Sigmoid colon (tissue), 4 donors: Measurements from ENCODE around the gene PPFIBP2.

ENCODE experiments used
- CTCF ChIP-seq, 4 experiments: fragments of 450-650 bp in 3 of 4; fragments of 200-600 bp in 1 of 4; IDR thresholded peaks; one replicate each; pipeline ENCODE4 v1.5.1; 2016 to 2019; ENCODE audit warnings: antibody characterized with exemption in 4 of 4, mild to moderate bottlenecking in 3 of 4, moderate library complexity in 2 of 4
- POLR2A ChIP-seq, 2 donors: fragments of 450-650 bp; IDR thresholded peaks; one replicate each; pipeline ENCODE4 v1.6.1; 2016; ENCODE audit warnings: antibody characterized with exemption in 2 of 2, mild to moderate bottlenecking in 2 of 2, moderate library complexity in 2 of 2
- POLR2AphosphoS5 ChIP-seq, 4 donors: sonication (generic); formaldehyde crosslinking; IDR thresholded peaks; one replicate each; pipeline ENCODE4 v1.6.1; 2017; ENCODE audit warnings: antibody characterized with exemption in 4 of 4

- no peak for TF ChIP-seq CTCF (IDR thresholded peaks at IDR 0.05)
- TF ChIP-seq POLR2AphosphoS5 (IDR thresholded peaks at IDR 0.05), result no peak
- no peak for TF ChIP-seq POLR2A (IDR thresholded peaks at IDR 0.05)
Observed at GRCh38 chr11:7677071-7677470, 163.3 kb downstream of the PPFIBP2 start.
